ENCODE measurements around the gene PIPOX. TPM values are rescaled to one million over a fixed set of nuclear protein-coding genes. Genes with fewer than 3 reads are reported as not detected.
A peak's percentile ranks its signal among the peaks of the same experiment; 100 is the strongest.

The PIPOX gene, protein sequence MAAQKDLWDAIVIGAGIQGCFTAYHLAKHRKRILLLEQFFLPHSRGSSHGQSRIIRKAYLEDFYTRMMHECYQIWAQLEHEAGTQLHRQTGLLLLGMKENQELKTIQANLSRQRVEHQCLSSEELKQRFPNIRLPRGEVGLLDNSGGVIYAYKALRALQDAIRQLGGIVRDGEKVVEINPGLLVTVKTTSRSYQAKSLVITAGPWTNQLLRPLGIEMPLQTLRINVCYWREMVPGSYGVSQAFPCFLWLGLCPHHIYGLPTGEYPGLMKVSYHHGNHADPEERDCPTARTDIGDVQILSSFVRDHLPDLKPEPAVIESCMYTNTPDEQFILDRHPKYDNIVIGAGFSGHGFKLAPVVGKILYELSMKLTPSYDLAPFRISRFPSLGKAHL
- total RNA-seq: 1 to 10 TPM; 3.0 TPM

DNA sequence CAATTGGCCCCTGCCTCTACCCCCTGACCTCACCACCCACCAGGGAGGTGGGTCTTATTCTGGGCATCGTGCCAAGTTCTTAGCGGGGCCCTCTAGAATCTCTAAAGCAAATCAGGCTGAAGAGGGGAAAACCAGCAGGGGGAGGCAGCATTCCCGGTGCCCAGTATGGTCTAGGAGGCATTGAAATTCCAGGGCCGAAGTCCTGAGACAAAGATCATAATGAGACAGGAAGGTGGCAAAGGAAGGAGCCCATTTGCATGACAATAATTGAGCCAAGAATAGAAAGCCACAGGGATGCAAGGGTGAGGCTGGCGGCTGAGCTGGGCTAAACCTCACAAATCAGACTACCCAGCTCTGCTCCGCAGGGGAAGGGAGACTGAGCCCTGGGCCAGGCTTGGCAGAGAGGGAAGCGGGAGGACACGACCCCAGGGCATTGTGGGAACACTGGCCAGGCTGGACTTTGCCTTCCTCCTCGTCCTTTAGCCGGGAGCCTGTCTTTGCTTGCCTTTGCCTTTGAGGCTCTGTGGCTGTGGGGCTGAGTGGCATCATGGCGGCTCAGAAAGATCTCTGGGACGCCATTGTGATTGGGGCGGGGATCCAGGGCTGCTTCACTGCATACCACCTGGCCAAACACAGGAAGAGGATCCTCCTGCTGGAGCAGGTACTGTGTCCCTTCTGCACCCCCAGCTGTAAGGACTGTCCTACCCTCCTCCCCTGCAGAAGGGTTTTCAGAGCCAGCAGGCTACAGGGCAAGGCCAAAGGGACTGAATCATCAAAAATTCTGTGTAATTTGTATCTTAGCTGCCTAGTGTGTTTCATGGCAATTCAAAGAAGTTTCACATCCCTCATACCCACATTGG lies at the start of gene PIPOX:
PIPOX (plus strand) TSS at position 463 of the 860 bp plus-strand sequence; CDS start at position 548, 85 bp downstream.
- Mint-ChIP-seq H3K4me1 (ENCODE audit: low read depth) (peaks cover 9% of the 10 kb centered on the region), H3K27ac (no peak within 1 kb of the TSS), H3K9me3 (no peaks in the 10 kb centered on the region), H3K36me3 (ENCODE audit: low read depth) (no peaks in the 10 kb centered on the region), H3K4me3 (no peak within 1 kb of the TSS), H3K27me3 (no peaks in the 10 kb centered on the region)
- CTCF ChIA-PET: interaction anchor here (1.1 kb wide), 1 partner anchor 74 kb away, joined by 3 read pairs; no protein-coding TSS in a partner anchor
- POLR2A ChIA-PET: interaction anchor here (0.6 to 1.1 kb wide), 2 partner anchors 12 to 17 kb away, joined by 3 read pairs; no protein-coding TSS in a partner anchor
- TF ChIP-seq, protein P1, sequence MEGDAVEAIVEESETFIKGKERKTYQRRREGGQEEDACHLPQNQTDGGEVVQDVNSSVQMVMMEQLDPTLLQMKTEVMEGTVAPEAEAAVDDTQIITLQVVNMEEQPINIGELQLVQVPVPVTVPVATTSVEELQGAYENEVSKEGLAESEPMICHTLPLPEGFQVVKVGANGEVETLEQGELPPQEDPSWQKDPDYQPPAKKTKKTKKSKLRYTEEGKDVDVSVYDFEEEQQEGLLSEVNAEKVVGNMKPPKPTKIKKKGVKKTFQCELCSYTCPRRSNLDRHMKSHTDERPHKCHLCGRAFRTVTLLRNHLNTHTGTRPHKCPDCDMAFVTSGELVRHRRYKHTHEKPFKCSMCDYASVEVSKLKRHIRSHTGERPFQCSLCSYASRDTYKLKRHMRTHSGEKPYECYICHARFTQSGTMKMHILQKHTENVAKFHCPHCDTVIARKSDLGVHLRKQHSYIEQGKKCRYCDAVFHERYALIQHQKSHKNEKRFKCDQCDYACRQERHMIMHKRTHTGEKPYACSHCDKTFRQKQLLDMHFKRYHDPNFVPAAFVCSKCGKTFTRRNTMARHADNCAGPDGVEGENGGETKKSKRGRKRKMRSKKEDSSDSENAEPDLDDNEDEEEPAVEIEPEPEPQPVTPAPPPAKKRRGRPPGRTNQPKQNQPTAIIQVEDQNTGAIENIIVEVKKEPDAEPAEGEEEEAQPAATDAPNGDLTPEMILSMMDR (IDR thresholded peaks at IDR 0.05): no peak
- peak; percentile 51 for ATAC-seq
- peak; percentile 51 for DNase-seq
- intact Hi-C loops (cut with micrococcal nuclease): no loop called here

DNA sequence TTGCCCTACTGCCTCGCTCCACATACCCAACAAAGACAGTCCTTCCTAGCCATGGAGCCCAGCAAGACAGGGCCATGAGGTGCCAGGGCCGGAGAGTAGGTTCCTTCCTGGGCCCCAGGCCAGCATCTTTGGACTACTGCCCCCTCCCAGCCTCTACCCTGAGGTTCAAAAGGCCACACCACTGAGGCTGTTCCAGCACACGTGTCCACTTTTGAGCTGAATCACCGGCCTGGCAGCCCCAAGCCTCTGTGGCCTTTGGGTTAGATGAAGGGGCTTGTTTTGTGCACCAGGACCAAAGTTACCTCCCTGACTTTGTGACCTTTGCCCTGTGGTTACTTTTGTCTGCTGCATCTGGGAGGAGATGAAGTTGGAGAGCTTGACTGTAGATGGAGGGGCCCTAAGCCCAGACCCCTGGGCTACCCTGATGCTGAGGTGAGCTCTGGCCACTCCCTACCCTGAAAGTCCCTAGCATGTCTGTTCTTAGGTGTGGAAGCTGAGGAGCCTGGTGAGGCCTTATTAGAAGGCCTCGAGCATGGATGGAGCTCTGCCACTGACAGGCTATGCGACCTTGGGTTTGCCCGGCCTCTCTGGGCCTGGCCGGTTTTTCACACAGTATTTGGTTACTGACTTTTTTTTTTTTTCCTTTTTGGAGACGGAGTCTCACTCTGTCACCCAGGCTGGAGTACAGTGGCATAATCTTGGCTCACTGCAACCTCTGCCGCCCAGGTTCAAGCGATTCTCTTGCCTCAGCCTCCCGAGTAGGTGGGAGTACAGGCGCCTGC lies 49.1 kb upstream of the PIPOX start:
- Mint-ChIP-seq H3K4me3 (no peak overlapping the region), H3K4me1 (ENCODE audit: low read depth) (no peaks in the 10 kb centered on the region), H3K27ac (no peak overlapping the region), H3K36me3 (ENCODE audit: low read depth) (no peaks in the 10 kb centered on the region), H3K9me3 (no peaks in the 10 kb centered on the region), H3K27me3 (peaks cover 5% of the 10 kb centered on the region)
- ChIA-PET CTCF (interaction anchor here (1.5 kb wide), 1 partner anchor 28 kb away, joined by 7 read pairs; no protein-coding TSS in a partner anchor), POLR2A (no interaction called here)
- TF ChIP-seq, protein P1 (IDR thresholded peaks at IDR 0.05): no peak
- ATAC-seq: no peak
- intact Hi-C loops (cut with micrococcal nuclease): no loop called here
- no peak for DNase-seq

DNA sequence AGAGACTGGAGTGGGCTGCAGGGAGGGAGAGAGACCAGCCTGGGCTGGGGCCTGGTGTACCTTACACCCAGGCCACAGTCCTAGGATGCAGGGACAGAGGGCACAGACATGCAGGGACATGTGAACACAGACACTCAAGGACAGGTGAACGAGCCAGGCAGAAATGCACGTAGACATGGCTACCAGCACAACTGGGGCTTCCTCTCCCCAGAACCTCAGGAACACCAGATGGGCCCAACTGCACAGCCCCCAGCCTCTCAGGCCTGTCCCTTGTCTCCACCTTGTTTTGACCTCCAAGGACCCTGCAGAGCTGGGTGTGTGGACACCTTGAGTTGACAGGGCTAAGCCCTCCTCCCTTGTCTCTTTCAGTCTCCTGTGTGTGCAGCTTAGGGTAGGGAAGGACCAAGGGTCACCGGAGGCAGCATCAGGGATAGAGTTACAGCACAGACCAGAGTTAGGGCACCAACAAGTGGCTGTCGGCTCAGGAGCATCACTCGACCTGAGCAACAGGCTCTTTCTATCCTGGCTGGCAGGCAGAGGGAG lies 46.3 kb upstream of the PIPOX start:
- POLR2A ChIA-PET: no interaction called here
- Mint-ChIP-seq H3K36me3 (ENCODE audit: low read depth) (no peaks in the 10 kb centered on the region), H3K27ac (no peak overlapping the region), H3K27me3 (peaks cover 7% of the 10 kb centered on the region), H3K9me3 (no peaks in the 10 kb centered on the region), H3K4me1 (ENCODE audit: low read depth) (no peaks in the 10 kb centered on the region), H3K4me3 (no peak overlapping the region)
- TF ChIP-seq, protein P1 (IDR thresholded peaks at IDR 0.05): no peak
- CTCF ChIA-PET: interaction anchor here (1.1 to 1.7 kb wide), 3 partner anchors 23 to 121 kb away, joined by 4 to 6 read pairs (median 4); no protein-coding TSS in a partner anchor
- DNase-seq (no peak), ATAC-seq (no peak)
- intact Hi-C loops (cut with micrococcal nuclease): no loop called here

DNA sequence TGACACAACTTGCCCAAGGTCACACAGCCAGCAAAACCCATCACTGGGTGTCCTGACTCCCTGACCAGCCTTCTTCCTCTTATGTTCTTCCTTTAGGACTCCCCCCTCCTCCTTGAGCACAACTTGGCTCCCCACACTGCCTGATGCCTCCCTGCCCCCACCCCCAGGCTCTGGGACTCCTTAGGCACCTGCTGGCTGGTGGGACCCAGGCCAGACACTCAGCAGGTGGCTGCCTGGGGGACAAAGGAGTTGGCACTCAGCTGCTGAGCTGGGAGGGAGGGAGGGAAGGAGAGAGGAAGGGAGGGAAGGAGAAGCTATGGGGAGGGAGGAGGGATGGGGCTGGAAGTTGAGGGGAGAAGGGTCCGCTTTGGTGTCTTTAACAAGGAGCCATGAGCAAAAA lies 45.1 kb upstream of the PIPOX start:
- no peaks in the 10 kb centered on the region for H3K4me1 Mint-ChIP-seq (ENCODE audit: low read depth)
- H3K27me3 Mint-ChIP-seq: peaks cover 9% of the 10 kb centered on the region
- intact Hi-C loops (cut with micrococcal nuclease): no loop called here
- TF ChIP-seq, protein P1 (IDR thresholded peaks at IDR 0.05): no peak
- ATAC-seq: no peak
- H3K9me3 Mint-ChIP-seq: no peaks in the 10 kb centered on the region
- no peaks in the 10 kb centered on the region for H3K36me3 Mint-ChIP-seq (ENCODE audit: low read depth)
- no peak overlapping the region for H3K27ac Mint-ChIP-seq
- H3K4me3 Mint-ChIP-seq: no peak overlapping the region
- ChIA-PET POLR2A (no interaction called here), CTCF (interaction anchor here (1.9 kb wide), 1 partner anchor 119 kb away, joined by 7 read pairs; no protein-coding TSS in a partner anchor)
- no peak for DNase-seq
